Osteoblast (primary cell): ENCODE results near the gene MMD2. TPM values are rescaled to one million over a fixed set of nuclear protein-coding genes. Genes with fewer than 3 reads are reported as not detected.

Experiments used
- DNase-seq: peaks from one replicate; pipeline ENCODE4 v3.0.0; 2011; ENCODE audit warnings: low spot score, mixed read lengths; ENCODE audit not compliant: insufficient read length; ENCODE audit errors: missing footprints
- H2AFZ ChIP-seq: 2 replicates; pipeline ENCODE4 v1.6.0; 2011; ENCODE audit warnings: mild to moderate bottlenecking, low read length
- H3K27ac ChIP-seq: 2 replicates; pipeline ENCODE4 v1.5.1; 2011; ENCODE audit warnings: mild to moderate bottlenecking, low read depth, low read length, moderate library complexity
- H3K27me3 ChIP-seq: 2 replicates; pipeline ENCODE4 v1.6.0; 2012; ENCODE audit warnings: mild to moderate bottlenecking, control low read depth, inconsistent platforms, low read length, moderate library complexity; ENCODE audit not compliant: insufficient read depth
- H3K36me3 ChIP-seq: 2 replicates; pipeline ENCODE4 v1.5.1; 2011; ENCODE audit warnings: mild to moderate bottlenecking, low read length, control low read depth, moderate library complexity; ENCODE audit not compliant: insufficient read depth
- H3K4me1 ChIP-seq: 2 replicates; pipeline ENCODE4 v1.5.1; 2011; ENCODE audit warnings: mild to moderate bottlenecking, low read length, control low read depth, moderate library complexity; ENCODE audit not compliant: insufficient read depth
- H3K4me2 ChIP-seq: 2 replicates; pipeline ENCODE4 v1.6.0; 2011; ENCODE audit warnings: mild to moderate bottlenecking, low read length; ENCODE audit not compliant: insufficient read depth
- H3K4me3 ChIP-seq: fragments of 200-600 bp; sonication (generic); 3 replicates; pipeline ENCODE4 v1.5.1; 2012; ENCODE audit warnings: mild to moderate bottlenecking, low read length, inconsistent platforms; ENCODE audit not compliant: insufficient read depth
- H3K79me2 ChIP-seq: 2 replicates; pipeline ENCODE4 v1.6.0; 2012; ENCODE audit warnings: mild to moderate bottlenecking, low read length, control low read depth, inconsistent platforms; ENCODE audit not compliant: insufficient read depth
- H3K9me3 ChIP-seq: 2 replicates; pipeline ENCODE4 v1.5.1; 2011; ENCODE audit warnings: low read depth, low read length, control low read depth
- H4K20me1 ChIP-seq: 2 replicates; pipeline ENCODE4 v1.6.0; 2012; ENCODE audit warnings: mild to moderate bottlenecking, low read length, control low read depth; ENCODE audit not compliant: insufficient read depth
- CTCF ChIP-seq: IDR thresholded peaks from 2 replicates; pipeline ENCODE4 v1.5.1; 2011; ENCODE audit warnings: mild to moderate bottlenecking, low read depth, low read length, moderate library complexity; ENCODE audit errors: extremely low read depth
- total RNA-seq: library from RNA; depleted of rRNA; stranded (reverse); fragments of >200 nt; gene quantifications from 2 replicates; pipeline ENCODE4 v1.2.3, GENCODE V29; 2012

Gene MMD2
- total RNA-seq, 1 donor, result not detected

- DNase-seq, result no peak
- Histone ChIP-seq H3K4me1 (no peaks in the 10 kb centered on the region), H3K27me3 (peaks cover 8% of the 10 kb centered on the region), H3K36me3 (no peaks in the 10 kb centered on the region), H4K20me1 (no peaks in the 10 kb centered on the region), H3K4me3 (no peak overlapping the region), H3K9me3 (no peaks in the 10 kb centered on the region), H3K79me2 (no peaks in the 10 kb centered on the region), H3K4me2 (no peak overlapping the region), H3K27ac (no peak overlapping the region), H2AFZ (no peak overlapping the region)
- TF ChIP-seq CTCF, result no peak
Measured at GRCh38 chr7:4962872-4963775, 4.1 kb upstream of the MMD2 start.

DNA sequence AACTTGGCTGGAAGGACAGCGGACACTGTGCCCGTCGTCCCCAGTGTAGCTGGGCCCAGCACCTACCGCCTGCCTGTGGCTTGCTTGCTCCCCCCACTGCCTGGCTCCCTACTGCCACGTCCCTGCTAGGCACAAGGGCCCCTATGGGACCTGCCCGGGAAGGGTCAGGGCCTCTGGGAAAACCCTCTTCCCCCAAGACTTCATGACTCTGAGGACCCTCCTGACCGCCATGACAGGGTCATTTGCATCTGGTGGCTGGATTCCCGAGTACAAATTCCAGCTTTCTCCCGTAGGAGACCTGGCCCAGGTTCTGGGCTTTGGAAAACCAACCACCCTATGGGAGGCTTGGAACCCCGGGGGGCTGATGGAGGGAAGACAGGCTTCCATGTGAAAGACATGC is 1.4 kb upstream of the MMD2 start:
- Histone ChIP-seq H2AFZ (no peak overlapping the region), H3K27me3 (peaks cover 12% of the 10 kb centered on the region), H4K20me1 (no peaks in the 10 kb centered on the region), H3K4me2 (no peak overlapping the region), H3K4me3 (no peak overlapping the region), H3K4me1 (no peaks in the 10 kb centered on the region), H3K36me3 (no peaks in the 10 kb centered on the region), H3K9me3 (no peaks in the 10 kb centered on the region), H3K79me2 (no peaks in the 10 kb centered on the region), H3K27ac (no peak overlapping the region)
- no peak for TF ChIP-seq CTCF
- DNase-seq, result peak; percentile 94

- H3K27ac ChIP-seq, result no peak overlapping the region
- H3K4me2 ChIP-seq, result no peak overlapping the region
- no peaks in the 10 kb centered on the region for H3K9me3 ChIP-seq
- H3K27me3 ChIP-seq, result peaks cover 12% of the 10 kb centered on the region
- no peaks in the 10 kb centered on the region for H3K4me1 ChIP-seq
- TF ChIP-seq CTCF, result no peak
- DNase-seq, result no peak
- H3K79me2 ChIP-seq, result no peaks in the 10 kb centered on the region
- no peak overlapping the region for H3K4me3 ChIP-seq
- no peaks in the 10 kb centered on the region for H4K20me1 ChIP-seq
- no peaks in the 10 kb centered on the region for H3K36me3 ChIP-seq
- no peak overlapping the region for H2AFZ ChIP-seq
Measured at GRCh38 chr7:4959893-4960292, 906 bp upstream of the MMD2 start.

DNA sequence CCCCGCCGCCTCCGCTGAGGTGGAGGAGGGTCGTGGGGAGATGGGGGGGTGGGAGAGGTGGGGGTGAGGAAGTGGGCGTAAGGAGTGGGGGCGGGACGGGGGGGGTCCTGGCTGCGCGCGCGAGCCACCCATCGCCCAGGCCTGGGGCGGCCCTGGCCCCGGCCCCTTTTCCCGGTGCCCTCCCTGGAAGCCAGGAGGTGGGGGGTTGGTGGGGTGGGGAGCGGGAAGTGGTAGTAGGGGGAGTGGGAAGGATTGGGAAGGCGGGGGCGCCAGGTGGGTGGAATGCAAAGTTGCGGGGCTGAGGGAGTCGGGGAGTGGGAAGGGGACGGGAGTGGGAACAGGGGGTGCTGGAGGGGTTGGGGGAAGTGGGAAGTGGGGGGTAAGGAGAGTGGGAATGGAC is 319 bp upstream of the MMD2 start:
- no peak overlapping the region for H3K27ac ChIP-seq
- TF ChIP-seq CTCF, result no peak
- no peak overlapping the region for H3K4me2 ChIP-seq

More for the DNA sequence above, 319 bp upstream of the MMD2 start:
- Histone ChIP-seq H3K4me3 (no peak overlapping the region), H3K9me3 (no peaks in the 10 kb centered on the region), H3K36me3 (no peaks in the 10 kb centered on the region), H4K20me1 (no peaks in the 10 kb centered on the region), H3K79me2 (no peaks in the 10 kb centered on the region), H3K4me1 (no peaks in the 10 kb centered on the region), H3K27me3 (peaks cover 9% of the 10 kb centered on the region), H2AFZ (no peak overlapping the region)
- no peak for DNase-seq
